Testis (tissue), 2 donors: ENCODE measurements around the gene CNOT8.

ENCODE experiments used
- CTCF ChIP-seq, 3 experiments: fragments of 450-650 bp in 2 of 3; fragments of 200-600 bp in 1 of 3; sonication (generic) in 1 of 3; IDR thresholded peaks; one replicate each; pipeline ENCODE4 v1.5.1; 2016 to 2019; ENCODE audit warnings: antibody characterized with exemption in 3 of 3, mild to moderate bottlenecking in 2 of 3, moderate library complexity in 1 of 3
- POLR2A ChIP-seq: fragments of 450-650 bp; IDR thresholded peaks from one replicate; pipeline ENCODE4 v1.6.1; 2017; ENCODE audit warnings: antibody characterized with exemption, mild to moderate bottlenecking, moderate library complexity

GRCh38 chr5:154884424-154884823, 26.0 kb downstream of the CNOT8 start:
- TF ChIP-seq CTCF (IDR thresholded peaks at IDR 0.05) (no peak), POLR2A (no peak)
